Measurements from ENCODE around the gene NTM. TPM values are rescaled to one million over a fixed set of nuclear protein-coding genes. Genes with fewer than 3 reads are reported as not detected.

Gene NTM
- total and polyA plus RNA-seq, 2 experiments from 2014 or later, result 25.9 to 49.0 TPM

- H3K4me2 ChIP-seq (ENCODE audit: unreplicated experiment), result no peak overlapping the region
- WGBS, 2 experiments (ENCODE audit: low coverage in 1 of 2, low lambda C conversion rate in 2 of 2, missing lambda C conversion rate in 2 of 2), result 9 to 11% methylated on average over 3 of the region's 3 CpGs
- H4K20me1 ChIP-seq (ENCODE audit: insufficient read depth), result no peaks in the 10 kb centered on the region
Observed at GRCh38 chr11:131458421-131458820, 88.0 kb downstream of the NTM start.

GRCh38 chr11:131460931-131461330 lies 90.5 kb downstream of the NTM start:
- Histone ChIP-seq H3K4me3 (no peak overlapping the region), H3K27ac (no peak overlapping the region), H2AFZ (no peak overlapping the region), H3K9me3 (ENCODE audit: low read depth) (no peaks in the 10 kb centered on the region), H3F3A (ENCODE audit: insufficient read depth) (no peaks in the 10 kb centered on the region), H3K4me1 (ENCODE audit: insufficient read depth) (no peaks in the 10 kb centered on the region), H3K4me2 (ENCODE audit: unreplicated experiment) (no peak overlapping the region), H3K9ac (no peak overlapping the region), H3K27me3 (replicated peaks; ENCODE audit: insufficient read depth) (peaks cover 59% of the 10 kb centered on the region), H3K79me2 (ENCODE audit: insufficient read depth) (no peaks in the 10 kb centered on the region), H3K9me2 (ENCODE audit: insufficient read depth) (no peaks in the 10 kb centered on the region), H3K36me3 (ENCODE audit: low read depth) (no peaks in the 10 kb centered on the region), H4K20me1 (ENCODE audit: insufficient read depth) (no peaks in the 10 kb centered on the region)
- WGBS, 2 experiments (ENCODE audit: low coverage in 1 of 2, low lambda C conversion rate in 2 of 2, missing lambda C conversion rate in 2 of 2), result 28 to 30% methylated on average over 2 of the region's 2 CpGs
- TF ChIP-seq EZH2phosphoT487 (IDR thresholded peaks at IDR 0.05; ENCODE audit: insufficient read depth, low read depth) (no peak), EZH2 (IDR thresholded peaks at IDR 0.05; ENCODE audit: insufficient read depth, poor library complexity, severe bottlenecking) (no peak)
- in situ Hi-C loops (cut with MboI), result no loop called here
- DNase-seq, result no peak

More at GRCh38 chr11:131458421-131458820, 88.0 kb downstream of the NTM start:
- Histone ChIP-seq H3F3A (ENCODE audit: insufficient read depth) (no peaks in the 10 kb centered on the region), H3K36me3 (ENCODE audit: low read depth) (no peaks in the 10 kb centered on the region), H2AFZ (no peak overlapping the region), H3K9ac (no peak overlapping the region), H3K27ac (no peak overlapping the region), H3K27me3 (replicated peaks; ENCODE audit: insufficient read depth) (peaks cover 52% of the 10 kb centered on the region), H3K4me3 (no peak overlapping the region), H3K9me2 (ENCODE audit: insufficient read depth) (no peaks in the 10 kb centered on the region), H3K79me2 (ENCODE audit: insufficient read depth) (no peaks in the 10 kb centered on the region), H3K9me3 (ENCODE audit: low read depth) (no peaks in the 10 kb centered on the region), H3K4me1 (ENCODE audit: insufficient read depth) (no peaks in the 10 kb centered on the region)
- no peak for DNase-seq
- in situ Hi-C loops (cut with MboI), result no loop called here
- TF ChIP-seq EZH2phosphoT487 (IDR thresholded peaks at IDR 0.05; ENCODE audit: insufficient read depth, low read depth) (no peak), EZH2 (IDR thresholded peaks at IDR 0.05; ENCODE audit: insufficient read depth, poor library complexity, severe bottlenecking) (no peak)

GRCh38 chr11:131462622-131463021 lies 92.2 kb downstream of the NTM start:
- H3K4me1 ChIP-seq (ENCODE audit: insufficient read depth), result no peaks in the 10 kb centered on the region
- no peak overlapping the region for H3K4me2 ChIP-seq (ENCODE audit: unreplicated experiment)
- H3K79me2 ChIP-seq (ENCODE audit: insufficient read depth), result no peaks in the 10 kb centered on the region
- TF ChIP-seq EZH2 (IDR thresholded peaks at IDR 0.05; ENCODE audit: insufficient read depth, poor library complexity, severe bottlenecking) (no peak), EZH2phosphoT487 (IDR thresholded peaks at IDR 0.05; ENCODE audit: insufficient read depth, low read depth) (no peak)
- no peak overlapping the region for H2AFZ ChIP-seq
- no peak for DNase-seq
- H3K9me2 ChIP-seq (ENCODE audit: insufficient read depth), result no peaks in the 10 kb centered on the region
- in situ Hi-C loops (cut with MboI), result no loop called here
- H4K20me1 ChIP-seq (ENCODE audit: insufficient read depth), result no peaks in the 10 kb centered on the region
- no peak overlapping the region for H3K4me3 ChIP-seq
- H3K9ac ChIP-seq, result no peak overlapping the region
- WGBS, 2 experiments (ENCODE audit: low coverage in 1 of 2, low lambda C conversion rate in 2 of 2, missing lambda C conversion rate in 2 of 2), result 47 to 53% methylated on average over 1 of the region's 1 CpG
- H3K36me3 ChIP-seq (ENCODE audit: low read depth), result no peaks in the 10 kb centered on the region
- H3K9me3 ChIP-seq (ENCODE audit: low read depth), result no peaks in the 10 kb centered on the region
- H3K27me3 ChIP-seq (replicated peaks; ENCODE audit: insufficient read depth), result peaks cover 61% of the 10 kb centered on the region
- no peak overlapping the region for H3K27ac ChIP-seq
- no peaks in the 10 kb centered on the region for H3F3A ChIP-seq (ENCODE audit: insufficient read depth)

- H3K36me3 ChIP-seq (ENCODE audit: low read depth), result no peaks in the 10 kb centered on the region
- no peaks in the 10 kb centered on the region for H3K79me2 ChIP-seq (ENCODE audit: insufficient read depth)
- no peak overlapping the region for H3K9ac ChIP-seq
- H4K20me1 ChIP-seq (ENCODE audit: insufficient read depth), result no peaks in the 10 kb centered on the region
- H3K4me2 ChIP-seq (ENCODE audit: unreplicated experiment), result no peak overlapping the region
- WGBS, 2 experiments (ENCODE audit: low coverage in 1 of 2, low lambda C conversion rate in 2 of 2, missing lambda C conversion rate in 2 of 2), result 31 to 39% methylated on average over 6 of the region's 6 CpGs
- no peak for DNase-seq
- no peaks in the 10 kb centered on the region for H3F3A ChIP-seq (ENCODE audit: insufficient read depth)
- H3K9me2 ChIP-seq (ENCODE audit: insufficient read depth), result no peaks in the 10 kb centered on the region
- no peak overlapping the region for H2AFZ ChIP-seq
- no peak overlapping the region for H3K27ac ChIP-seq
- no peak for TF ChIP-seq EZH2 (IDR thresholded peaks at IDR 0.05; ENCODE audit: insufficient read depth, poor library complexity, severe bottlenecking)
- no peak for TF ChIP-seq EZH2phosphoT487 (IDR thresholded peaks at IDR 0.05; ENCODE audit: insufficient read depth, low read depth)
- no peak overlapping the region for H3K4me3 ChIP-seq
- no peaks in the 10 kb centered on the region for H3K9me3 ChIP-seq (ENCODE audit: low read depth)
- peaks cover 65% of the 10 kb centered on the region for H3K27me3 ChIP-seq (replicated peaks; ENCODE audit: insufficient read depth)
- in situ Hi-C loops (cut with MboI), result no loop called here
- H3K4me1 ChIP-seq (ENCODE audit: insufficient read depth), result no peaks in the 10 kb centered on the region
Observed at GRCh38 chr11:131463162-131463561, 92.7 kb downstream of the NTM start.

Measured in GM23248 (cell line).